Left lung (tissue), 10 donors: ENCODE measurements around the gene ZNF134. TPM values are rescaled to one million over a fixed set of nuclear protein-coding genes. Genes with fewer than 3 reads are reported as not detected.

Experiments
- ATAC-seq: fragments of 200-7000 bp; cut with Tn5 transposase; one replicate; pipeline ENCODE4 v1.9.1; 2020; ENCODE audit warnings: moderate library complexity
- DNase-seq, 4 donors: peaks; one replicate each; pipeline ENCODE4 v3.0.0-alpha.2; 2013 to 2020
- H3K27ac ChIP-seq, 2 donors: fragments of 200-600 bp; sonication (generic) in 1 of 2; one replicate each; pipeline versions ENCODE4 v1.5.0 to v1.8.0; 2020 to 2021
- H3K27me3 ChIP-seq, 2 donors: fragments of 200-600 bp; sonication (generic) in 1 of 2; one replicate each; pipeline versions ENCODE4 v1.5.0 to v1.8.0; 2020 to 2021
- H3K36me3 ChIP-seq, 2 donors: fragments of 200-600 bp; sonication (generic) in 1 of 2; one replicate each; pipeline versions ENCODE4 v1.5.0 to v1.8.0; 2020 to 2021
- H3K4me1 ChIP-seq, 2 donors: fragments of 200-600 bp; one replicate each; pipeline ENCODE4 v1.8.0; 2021
- H3K4me3 ChIP-seq, 2 donors: fragments of 200-600 bp; sonication (generic) in 1 of 2; one replicate each; pipeline versions ENCODE4 v1.5.0 to v1.8.0; 2020 to 2021; ENCODE audit warnings: mild to moderate bottlenecking in 1 of 2
- H3K9me3 ChIP-seq, 2 donors: fragments of 200-600 bp; sonication (generic) in 1 of 2; one replicate each; pipeline versions ENCODE4 v1.5.0 to v1.8.0; 2020 to 2021
- intact Hi-C, 2 donors: fragments of 100-400 bp; cut with DNase I; formaldehyde crosslinking; loops; one replicate each; pipeline versions ENCODE4 v1.11.2 to v1.14.2; 2022
- polyA plus RNA-seq, 6 donors: library from polyadenylated mRNA; unstranded; fragments of 120-200 nt; gene quantifications; one replicate each; pipeline ENCODE4 v1.2.1, GENCODE V29; 2013; ENCODE audit not compliant: insufficient read length in 6 of 6
- total RNA-seq, 2 donors: library from RNA; stranded (reverse); fragmentation: NEBNext Ultra II Directional; extraction: Animal tissue kit (Norgen Biotek cat#: 25700); gene quantifications; one replicate each; pipeline ENCODE4 v1.2.1, GENCODE V29; 2021
- TF ChIP-seq, protein P1 (sequence below), 2 donors: fragments of 200-600 bp; sonication (generic) in 1 of 2; IDR thresholded peaks; one replicate each; pipeline versions ENCODE4 v1.5.0 to v1.8.0; 2021; ENCODE audit warnings: antibody characterized with exemption in 2 of 2
- donor health status: DM: no; HTN: yes; CAD: no.
- donor health status: DM: no; HTN: no; CAD: no.

Gene ZNF134
- total and polyA plus RNA-seq, 8 donors = 14.7 to 27.7 (median 25.9) TPM

DNA sequence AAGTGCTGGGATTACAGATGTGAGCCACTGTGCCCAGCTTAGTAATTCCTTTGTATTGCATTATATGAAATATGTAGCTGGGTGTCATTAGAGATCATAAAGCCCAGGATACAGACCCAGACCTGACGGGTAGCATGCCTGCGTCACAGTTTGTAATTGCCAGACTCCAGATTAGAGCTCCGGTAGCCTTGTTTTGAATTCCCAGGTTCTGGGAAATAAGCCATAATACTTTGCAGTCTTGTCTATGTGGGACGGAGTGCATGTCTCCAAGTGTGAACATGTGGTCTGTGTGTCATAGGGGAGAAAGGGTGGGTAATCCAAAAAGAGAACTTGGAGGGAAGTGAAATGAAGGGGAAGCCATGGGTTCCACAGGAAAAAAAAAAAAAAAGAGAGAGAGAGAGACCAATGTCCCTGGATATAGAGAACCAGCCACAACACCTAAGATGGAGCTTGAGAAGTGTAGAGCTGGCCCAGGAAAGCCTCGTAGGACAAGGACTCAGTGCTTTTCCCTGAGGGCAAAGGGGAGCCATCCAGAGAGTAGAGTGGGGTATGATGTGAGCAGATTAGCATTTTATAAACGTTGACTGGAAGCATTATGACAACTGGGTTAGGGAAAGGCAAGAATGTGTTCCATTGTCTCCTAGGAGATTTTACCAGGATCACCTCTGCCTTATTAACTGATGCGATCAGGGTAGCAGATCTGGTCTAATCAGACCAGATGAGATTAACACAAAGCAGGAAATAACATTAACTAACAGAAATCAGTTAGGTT lies 57.3 kb downstream of the ZNF134 start:
- ATAC-seq (no peak), DNase-seq (no peak)
- Histone ChIP-seq H3K27me3 (peaks cover 0 to 5% of the 10 kb centered on the region in 2 donors), H3K4me3 (no peak overlapping the region), H3K9me3 (peaks cover 0 to 12% of the 10 kb centered on the region in 2 donors), H3K4me1 (no peaks in the 10 kb centered on the region), H3K36me3 (no peaks in the 10 kb centered on the region), H3K27ac (no peak overlapping the region)
- TF ChIP-seq, protein P1, sequence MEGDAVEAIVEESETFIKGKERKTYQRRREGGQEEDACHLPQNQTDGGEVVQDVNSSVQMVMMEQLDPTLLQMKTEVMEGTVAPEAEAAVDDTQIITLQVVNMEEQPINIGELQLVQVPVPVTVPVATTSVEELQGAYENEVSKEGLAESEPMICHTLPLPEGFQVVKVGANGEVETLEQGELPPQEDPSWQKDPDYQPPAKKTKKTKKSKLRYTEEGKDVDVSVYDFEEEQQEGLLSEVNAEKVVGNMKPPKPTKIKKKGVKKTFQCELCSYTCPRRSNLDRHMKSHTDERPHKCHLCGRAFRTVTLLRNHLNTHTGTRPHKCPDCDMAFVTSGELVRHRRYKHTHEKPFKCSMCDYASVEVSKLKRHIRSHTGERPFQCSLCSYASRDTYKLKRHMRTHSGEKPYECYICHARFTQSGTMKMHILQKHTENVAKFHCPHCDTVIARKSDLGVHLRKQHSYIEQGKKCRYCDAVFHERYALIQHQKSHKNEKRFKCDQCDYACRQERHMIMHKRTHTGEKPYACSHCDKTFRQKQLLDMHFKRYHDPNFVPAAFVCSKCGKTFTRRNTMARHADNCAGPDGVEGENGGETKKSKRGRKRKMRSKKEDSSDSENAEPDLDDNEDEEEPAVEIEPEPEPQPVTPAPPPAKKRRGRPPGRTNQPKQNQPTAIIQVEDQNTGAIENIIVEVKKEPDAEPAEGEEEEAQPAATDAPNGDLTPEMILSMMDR (IDR thresholded peaks at IDR 0.05) = no peak
- intact Hi-C loops = no loop called here

DNA sequence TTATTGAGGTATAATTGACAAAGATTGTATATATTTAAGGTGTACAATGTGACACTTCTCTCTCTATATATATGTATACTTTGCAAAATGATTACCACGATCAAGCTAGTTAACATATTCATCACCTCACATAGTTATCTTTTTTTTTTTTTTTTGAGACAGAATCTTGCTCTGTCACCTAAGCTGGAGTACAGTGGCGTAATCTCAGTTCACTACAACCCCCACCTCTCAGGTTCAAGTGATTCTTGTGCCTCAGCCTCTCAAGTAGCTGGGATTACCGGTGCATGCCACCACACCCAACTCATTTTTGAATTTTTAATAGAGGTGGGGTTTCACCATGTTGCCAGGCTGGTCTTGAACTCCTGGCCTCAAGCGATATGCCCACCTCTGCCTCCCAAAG lies 58.4 kb downstream of the ZNF134 start:
- H3K27ac ChIP-seq = no peak overlapping the region
- H3K27me3 ChIP-seq = peaks cover 0 to 4% of the 10 kb centered on the region in 2 donors
- intact Hi-C loops = no loop called here
- no peaks in the 10 kb centered on the region for H3K4me1 ChIP-seq
- H3K9me3 ChIP-seq = peaks cover 0 to 16% of the 10 kb centered on the region in 2 donors
- TF ChIP-seq, protein P1 (IDR thresholded peaks at IDR 0.05) = no peak
- DNase-seq (no peak), ATAC-seq (no peak)
- no peak overlapping the region for H3K4me3 ChIP-seq
- no peaks in the 10 kb centered on the region for H3K36me3 ChIP-seq

Other genes starting within 250 kb of the ZNF134 start
- gene ZNF548, start 224.4 kb upstream of the ZNF134 start, total RNA-seq = 10 to 100 TPM; 13.8 to 17.1 TPM
- gene ZNF548, start 224.4 kb upstream of the ZNF134 start, polyA plus RNA-seq = 10 to 100 TPM; 33.7 to 53.0 (median 42.2) TPM
- gene ZNF17, start 203.1 kb upstream of the ZNF134 start, total RNA-seq = 1 to 10 TPM; 8.9 to 9.3 TPM
- 10 to 100 TPM; 14.1 to 17.6 (median 15.2) TPM for gene ZNF17, start 203.1 kb upstream of the ZNF134 start, polyA plus RNA-seq
- gene ZNF749, start 178.9 kb upstream of the ZNF134 start, total RNA-seq = 10 to 100 TPM; 10.3 to 12.2 TPM
- gene ZNF749, start 178.9 kb upstream of the ZNF134 start, polyA plus RNA-seq = 10 to 100 TPM; 11.1 to 15.1 (median 13.1) TPM
- gene VN1R1, start 157.1 kb upstream of the ZNF134 start, total RNA-seq = 1 to 10 TPM in 1 of 2 donors, under 1 TPM in 1; 0.65 to 1.0 TPM
- gene VN1R1, start 157.1 kb upstream of the ZNF134 start, polyA plus RNA-seq = 1 to 10 TPM; 3.8 to 5.2 (median 4.2) TPM
- gene ZNF772, start 136.7 kb upstream of the ZNF134 start, total RNA-seq = 10 to 100 TPM in 1 of 2 donors, 1 to 10 TPM in 1; 9.2 to 12.7 TPM
- 10 to 100 TPM; 14.5 to 19.8 (median 18.2) TPM for gene ZNF772, start 136.7 kb upstream of the ZNF134 start, polyA plus RNA-seq
- 10 to 100 TPM in 1 of 2 donors, 1 to 10 TPM in 1; 9.8 to 10.2 TPM for gene ZNF419, start 126.5 kb upstream of the ZNF134 start, total RNA-seq
- 10 to 100 TPM; 21.5 to 34.0 (median 23.7) TPM for gene ZNF419, start 126.5 kb upstream of the ZNF134 start, polyA plus RNA-seq
- gene ZNF773, start 114.3 kb upstream of the ZNF134 start, total RNA-seq = 1 to 10 TPM; 6.4 to 7.2 TPM
- 10 to 100 TPM; 14.3 to 16.2 (median 15.2) TPM for gene ZNF773, start 114.3 kb upstream of the ZNF134 start, polyA plus RNA-seq
- 1 to 10 TPM; 4.9 to 5.8 TPM for gene ZNF549, start 86.9 kb upstream of the ZNF134 start, total RNA-seq
- gene ZNF549, start 86.9 kb upstream of the ZNF134 start, polyA plus RNA-seq = 10 to 100 TPM; 17.3 to 19.9 (median 18.4) TPM
- gene ZNF550, start 54.4 kb upstream of the ZNF134 start, total RNA-seq = 1 to 10 TPM; 7.4 to 7.6 TPM
- gene ZNF550, start 54.4 kb upstream of the ZNF134 start, polyA plus RNA-seq = 10 to 100 TPM; 18.7 to 29.9 (median 23.2) TPM
- 1 to 10 TPM; 4.5 TPM for gene ZNF416, start 35.3 kb upstream of the ZNF134 start, total RNA-seq
- 1 to 10 TPM; 7.3 to 9.4 (median 7.7) TPM for gene ZNF416, start 35.3 kb upstream of the ZNF134 start, polyA plus RNA-seq
- gene ZIK1, start 30.1 kb upstream of the ZNF134 start, total RNA-seq = 1 to 10 TPM; 4.4 to 4.7 TPM
- 10 to 100 TPM; 15.0 to 23.4 (median 18.4) TPM for gene ZIK1, start 30.1 kb upstream of the ZNF134 start, polyA plus RNA-seq
- gene ZNF530, start 14.4 kb upstream of the ZNF134 start, total RNA-seq = 1 to 10 TPM; 2.3 to 3.6 TPM
- 1 to 10 TPM; 5.8 to 7.6 (median 7.0) TPM for gene ZNF530, start 14.4 kb upstream of the ZNF134 start, polyA plus RNA-seq
- 10 to 100 TPM; 12.5 to 15.8 TPM for gene ZNF211, start 18.9 kb downstream of the ZNF134 start, total RNA-seq
- gene ZNF211, start 18.9 kb downstream of the ZNF134 start, polyA plus RNA-seq = 10 to 100 TPM; 37.0 to 49.4 (median 40.9) TPM
- gene ZSCAN4, start 54.7 kb downstream of the ZNF134 start, total RNA-seq = under 1 TPM in 1 of 2 donors, not detected in 1; 0.21 TPM
- gene ZSCAN4, start 54.7 kb downstream of the ZNF134 start, polyA plus RNA-seq = under 1 TPM; 0.08 to 0.23 (median 0.17) TPM
- gene ZNF551, start 67.7 kb downstream of the ZNF134 start, total RNA-seq = 1 to 10 TPM; 6.0 to 7.1 TPM
- 10 to 100 TPM; 15.9 to 19.9 (median 18.5) TPM for gene ZNF551, start 67.7 kb downstream of the ZNF134 start, polyA plus RNA-seq
- 1 to 10 TPM; 7.0 to 8.3 TPM for gene ZNF154, start 95.0 kb downstream of the ZNF134 start, total RNA-seq
- gene ZNF154, start 95.0 kb downstream of the ZNF134 start, polyA plus RNA-seq = 10 to 100 TPM; 40.2 to 49.0 (median 43.2) TPM
- gene ZNF671, start 113.4 kb downstream of the ZNF134 start, total RNA-seq = 1 to 10 TPM; 7.3 to 9.6 TPM
- gene ZNF671, start 113.4 kb downstream of the ZNF134 start, polyA plus RNA-seq = 10 to 100 TPM; 20.1 to 26.4 (median 24.6) TPM
- 10 to 100 TPM; 10.2 to 15.3 TPM for gene ZNF776, start 132.6 kb downstream of the ZNF134 start, total RNA-seq
- 10 to 100 TPM; 35.4 to 45.8 (median 41.3) TPM for gene ZNF776, start 132.6 kb downstream of the ZNF134 start, polyA plus RNA-seq
- gene ZNF586, start 155.4 kb downstream of the ZNF134 start, total RNA-seq = 10 to 100 TPM; 13.2 to 15.3 TPM
- 10 to 100 TPM; 28.7 to 38.1 (median 31.1) TPM for gene ZNF586, start 155.4 kb downstream of the ZNF134 start, polyA plus RNA-seq
- 10 to 100 TPM; 11.2 to 15.7 TPM for gene ZNF552, start 200.7 kb downstream of the ZNF134 start, total RNA-seq
- 10 to 100 TPM; 15.2 to 21.4 (median 17.4) TPM for gene ZNF552, start 200.7 kb downstream of the ZNF134 start, polyA plus RNA-seq
- 10 to 100 TPM; 12.9 to 20.1 TPM for gene ZNF587B, start 216.1 kb downstream of the ZNF134 start, total RNA-seq
- gene ZNF587B, start 216.1 kb downstream of the ZNF134 start, polyA plus RNA-seq = 10 to 100 TPM; 12.1 to 17.3 (median 14.1) TPM
- gene ZNF587, start 235.6 kb downstream of the ZNF134 start, total RNA-seq = 10 to 100 TPM; 31.4 to 34.0 TPM
- 10 to 100 TPM; 33.6 to 38.8 (median 36.4) TPM for gene ZNF587, start 235.6 kb downstream of the ZNF134 start, polyA plus RNA-seq